Muscle of arm (tissue), 12 donors: ENCODE measurements around the gene KLHL25. TPM values are rescaled to one million over a fixed set of nuclear protein-coding genes. Genes with fewer than 3 reads are reported as not detected.

Source experiments
- DNase-seq: peaks from one replicate; pipeline ENCODE4 v3.0.0-alpha.2; 2013
- polyA plus RNA-seq, 12 donors: library from polyadenylated mRNA; unstranded; fragments of 120-200 nt; gene quantifications; one replicate each; pipeline ENCODE4 v1.2.1, GENCODE V29; 2013; ENCODE audit not compliant: insufficient read length in 12 of 12

KLHL25 gene
- polyA plus RNA-seq, 12 donors = 4.5 to 11.2 (median 6.2) TPM; not detected in 1

DNA sequence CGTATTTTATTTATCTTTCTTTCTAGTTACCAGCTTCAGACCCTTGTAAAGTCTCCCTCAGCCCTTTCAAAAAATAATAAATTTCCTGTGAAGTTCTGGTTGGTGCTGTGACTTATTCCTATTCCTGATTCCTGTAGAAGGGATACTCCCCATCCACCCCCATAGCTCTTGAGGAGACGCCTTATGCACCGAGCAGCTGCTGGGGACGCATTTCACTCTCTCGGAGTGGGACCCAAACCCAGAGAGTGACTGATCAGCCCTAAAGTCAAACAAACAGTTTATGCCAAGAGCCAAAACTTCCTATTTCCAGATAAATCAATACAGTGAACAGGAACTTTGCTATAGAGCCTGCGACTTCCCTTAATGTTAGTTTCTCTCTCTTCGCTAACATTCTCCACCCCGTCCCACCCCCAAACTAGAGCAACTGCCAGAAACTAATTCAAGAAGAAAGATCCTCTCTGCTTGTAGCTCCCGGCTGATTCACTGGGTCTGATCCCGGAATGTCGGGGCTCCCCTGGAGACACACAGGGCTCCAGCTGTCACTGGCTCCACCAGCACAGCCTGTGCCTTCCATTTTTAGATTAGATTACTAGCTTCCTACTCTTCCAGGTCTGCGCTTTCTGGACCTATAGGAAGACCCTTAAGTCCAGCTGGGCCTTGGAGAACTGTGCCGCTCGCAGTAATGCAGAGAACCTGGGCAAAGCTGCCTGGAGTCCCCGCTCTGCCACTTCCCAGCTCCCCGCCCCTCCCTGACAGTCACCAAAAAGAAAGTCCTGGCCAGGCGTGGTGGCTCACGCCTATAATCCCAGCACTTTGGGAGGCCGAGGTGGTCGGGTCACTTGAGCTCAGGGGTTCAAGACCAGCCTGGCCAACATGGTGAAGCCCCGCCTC lies 45.2 kb downstream of the KLHL25 start:
- DNase-seq = peak; percentile 79

DNA sequence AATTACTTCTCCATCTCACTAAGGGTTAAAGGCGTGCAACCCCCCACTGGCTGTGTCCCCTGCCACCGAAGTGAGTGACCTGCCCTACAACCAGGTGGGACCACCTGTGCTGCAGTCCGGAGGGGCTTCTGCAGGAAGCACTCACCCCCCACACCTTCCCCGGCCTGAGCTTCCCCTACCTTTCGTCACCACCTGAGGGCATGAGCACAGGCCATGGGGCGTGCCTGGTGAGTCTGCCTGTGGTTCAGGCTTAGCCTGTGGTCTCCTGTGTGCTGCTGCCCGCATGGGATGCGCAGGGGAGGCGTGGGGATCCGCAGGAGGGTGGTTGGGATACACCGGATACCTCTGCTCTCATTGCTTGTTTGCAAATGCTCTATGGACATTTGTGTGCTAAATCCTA lies 46.0 kb downstream of the KLHL25 start:
- no peak for DNase-seq

GRCh38 chr15:85748176-85748575 lies 46.5 kb downstream of the KLHL25 start:
- no peak for DNase-seq

DNA sequence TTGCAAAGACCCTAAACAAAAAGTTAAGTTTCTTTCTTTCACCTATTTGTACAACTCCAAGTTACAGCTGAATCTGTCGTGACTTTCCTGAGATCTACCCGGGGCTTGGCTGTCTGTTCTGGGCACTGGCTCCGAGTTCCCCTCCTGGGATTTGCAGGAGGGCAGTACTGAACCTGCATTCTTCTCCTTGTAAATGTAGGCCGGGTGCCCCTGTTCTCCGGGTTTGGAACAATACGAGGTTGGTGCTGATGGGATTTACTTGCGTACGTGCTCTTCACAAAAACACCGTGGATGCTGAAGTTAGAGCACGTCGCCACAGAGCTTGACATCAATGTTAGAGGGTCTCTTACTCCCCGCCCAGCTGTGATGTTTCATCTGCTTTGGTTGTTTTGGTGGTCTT lies 48.1 kb downstream of the KLHL25 start:
- DNase-seq = no peak

GRCh38 chr15:85745525-85746150 lies 49.1 kb downstream of the KLHL25 start:
- no peak for DNase-seq

DNA sequence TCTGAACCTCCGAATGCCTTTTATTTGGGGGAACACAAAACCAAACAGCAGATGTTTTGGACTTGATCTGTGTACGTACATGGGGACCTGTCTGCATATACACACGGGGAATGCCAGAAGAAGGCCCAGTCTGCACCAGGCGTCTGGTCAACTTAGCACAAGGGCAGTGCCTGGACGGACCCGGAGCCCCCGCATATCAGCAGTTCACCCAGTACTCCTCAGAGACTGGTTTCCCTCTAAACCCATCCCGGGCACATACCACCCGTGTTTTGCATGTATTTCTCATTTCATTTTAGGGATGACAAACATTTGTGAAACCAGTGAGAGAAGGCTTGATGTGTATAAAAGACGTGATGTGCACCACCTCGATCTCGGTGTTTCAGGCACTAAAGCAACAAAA lies 49.7 kb downstream of the KLHL25 start:
- no peak for DNase-seq

DNA sequence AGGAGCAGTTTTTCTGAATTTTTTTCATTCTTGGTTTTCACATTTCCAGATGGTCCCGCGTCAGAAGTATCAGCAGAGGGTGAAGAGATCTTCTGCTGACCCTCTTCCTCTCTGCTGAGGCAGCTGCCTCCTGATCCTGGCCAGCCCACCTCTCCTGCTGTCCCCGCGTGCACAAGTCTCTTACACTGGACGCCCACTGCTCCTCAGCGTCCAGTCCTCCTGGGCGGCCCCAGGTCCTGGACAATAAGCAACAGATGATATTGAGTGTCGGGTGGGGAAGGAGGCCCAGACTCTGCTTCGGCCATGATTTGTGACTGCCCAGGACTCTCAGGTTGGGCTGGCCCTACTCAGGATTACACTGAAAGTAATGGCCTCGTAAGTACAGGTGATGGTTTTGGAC lies 50.1 kb downstream of the KLHL25 start:
- DNase-seq = no peak

DNA sequence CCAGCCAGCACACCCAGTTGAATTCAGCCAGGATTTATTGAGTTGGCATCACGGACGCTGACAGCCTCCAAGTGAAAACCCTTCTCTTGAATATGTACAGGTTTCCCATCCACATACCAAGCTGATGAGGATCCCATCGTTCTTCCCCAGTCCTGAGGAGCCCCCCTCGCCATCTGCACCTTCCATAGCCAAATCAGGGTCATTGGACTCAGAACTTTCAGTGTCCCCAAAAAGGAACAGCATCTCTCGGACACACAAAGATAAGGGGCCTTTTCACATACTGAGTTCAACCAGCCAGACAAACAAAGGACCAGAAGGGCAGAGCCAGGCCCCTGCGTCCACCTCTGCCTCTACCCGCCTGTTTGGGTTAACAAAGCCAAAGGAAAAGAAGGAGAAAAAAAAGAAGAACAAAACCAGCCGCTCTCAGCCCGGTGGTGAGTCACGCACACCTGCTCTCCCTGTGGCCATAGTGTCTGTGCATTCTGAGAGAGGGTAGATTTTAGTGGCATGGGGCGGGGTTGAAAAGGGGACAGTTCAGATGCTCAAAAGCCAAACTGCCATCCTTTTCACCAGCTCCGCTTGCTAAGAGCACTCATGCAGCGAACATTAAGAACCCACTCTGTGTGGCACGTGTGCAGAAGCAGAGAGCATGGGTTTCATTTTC lies 51.2 kb downstream of the KLHL25 start:
- DNase-seq = no peak

DNA sequence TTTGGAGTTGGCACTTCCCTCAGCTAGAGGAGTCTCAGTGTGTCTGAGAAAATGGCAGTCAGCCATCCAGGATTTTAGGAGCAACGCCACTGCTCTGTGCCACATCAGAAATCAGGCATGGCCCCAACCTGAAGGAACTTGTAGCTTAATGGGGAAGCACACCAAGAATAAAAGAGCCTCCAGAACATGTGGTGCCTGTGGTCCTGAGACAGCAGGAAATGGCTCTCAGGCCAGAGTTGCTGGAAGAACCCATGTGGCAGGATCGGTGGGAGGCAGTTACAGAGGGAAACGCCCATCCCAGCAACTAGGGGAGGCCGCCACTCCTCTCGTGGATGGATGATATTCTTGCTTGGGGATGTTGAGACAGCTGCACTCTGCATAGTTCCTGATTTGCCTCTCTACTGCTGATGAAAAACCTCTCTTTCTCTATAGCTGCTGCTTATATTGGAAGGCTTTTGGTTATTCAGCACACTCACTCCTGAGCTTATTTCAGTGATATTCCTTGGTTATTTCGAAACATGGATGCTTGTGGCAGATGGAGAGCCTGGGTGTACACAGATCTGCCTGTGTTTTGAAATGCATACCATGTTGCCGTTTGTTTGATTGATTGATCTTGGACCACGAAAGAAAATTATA lies 52.4 kb downstream of the KLHL25 start:
- DNase-seq = no peak

DNA sequence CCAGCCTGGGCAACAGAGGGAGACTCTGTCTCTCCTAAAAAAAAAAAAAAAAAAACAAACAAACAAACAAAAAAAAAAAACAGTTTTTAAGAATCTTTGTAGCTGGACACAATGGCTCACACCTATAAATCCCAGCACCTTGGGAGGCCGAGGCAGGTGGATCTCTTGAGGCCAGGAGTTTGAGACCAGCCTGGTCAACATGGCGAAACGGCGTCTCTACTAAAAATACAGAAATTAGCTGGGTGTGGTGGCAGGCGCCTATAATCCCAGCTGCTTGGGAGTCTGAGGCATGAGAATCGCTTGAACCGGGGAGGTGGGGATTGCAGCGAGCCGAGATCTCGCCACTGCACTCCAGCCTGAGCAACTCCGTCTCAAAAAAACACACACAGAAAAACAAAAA lies 53.1 kb downstream of the KLHL25 start:
- no peak for DNase-seq

- no peak for DNase-seq
Measured at GRCh38 chr15:85741021-85741421, 53.7 kb downstream of the KLHL25 start.

- no peak for DNase-seq
Measured at GRCh38 chr15:85737061-85737460, 57.7 kb downstream of the KLHL25 start.

GRCh38 chr15:85733416-85733815 lies 61.3 kb downstream of the KLHL25 start:
- DNase-seq = no peak

DNA sequence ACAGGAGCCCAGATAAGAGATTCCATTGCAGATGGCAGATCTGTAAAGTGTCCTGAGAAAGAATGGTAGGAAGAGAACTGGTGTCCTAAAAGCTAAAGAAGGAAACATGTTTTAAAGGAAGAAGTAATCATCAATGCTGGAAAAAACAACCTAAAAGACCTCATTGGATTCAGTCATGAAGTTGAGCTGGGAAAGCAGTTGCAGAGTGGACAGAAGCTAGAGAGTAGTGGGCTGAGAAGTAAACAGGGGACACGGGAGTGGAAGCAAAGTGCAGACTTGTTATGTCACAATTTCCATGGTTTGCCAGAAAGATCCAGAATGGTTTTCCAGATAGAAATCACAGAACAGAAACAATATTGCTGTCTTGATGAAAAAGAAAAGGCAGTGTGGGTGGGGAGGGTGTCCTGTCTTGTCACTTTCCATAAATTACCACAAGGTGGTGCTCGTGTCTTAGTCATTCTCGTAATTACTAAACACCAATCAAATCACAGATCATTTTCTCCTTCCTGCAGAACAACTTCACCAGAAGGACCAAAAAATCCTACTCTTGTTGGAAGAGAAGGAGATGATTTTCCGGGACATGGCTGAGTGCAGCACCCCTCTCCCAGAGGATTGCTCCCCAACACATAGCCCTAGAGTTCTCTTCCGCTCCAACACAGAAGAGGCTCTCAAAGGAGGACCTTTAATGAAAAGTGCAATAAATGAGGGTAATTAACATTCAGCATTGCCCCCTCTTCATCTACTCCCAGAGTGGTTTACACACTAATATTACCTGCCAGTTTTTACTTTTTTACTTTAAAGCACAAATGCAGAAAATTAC lies 64.5 kb downstream of the KLHL25 start:
- peak; percentile 75 for DNase-seq

DNA sequence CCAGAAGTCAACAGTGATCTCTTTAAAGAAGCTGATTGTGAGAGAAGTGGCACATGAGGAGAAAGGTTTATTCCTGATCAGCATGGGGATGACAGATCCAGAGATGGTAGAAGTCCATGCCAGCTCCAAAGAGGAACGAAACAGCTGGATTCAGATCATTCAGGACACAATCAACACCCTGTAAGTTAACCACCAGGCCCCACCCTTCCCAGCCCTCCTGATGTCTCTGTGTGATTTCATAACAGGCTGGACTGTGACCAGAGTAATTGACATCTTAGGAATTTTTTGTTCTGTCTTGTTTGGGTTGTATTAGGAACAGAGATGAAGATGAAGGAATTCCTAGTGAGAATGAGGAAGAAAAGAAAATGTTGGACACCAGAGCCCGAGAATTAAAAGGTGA lies 67.7 kb downstream of the KLHL25 start:
- DNase-seq = no peak

- no peak for DNase-seq
Measured at GRCh38 chr15:85726454-85726853, 68.3 kb downstream of the KLHL25 start.

DNA sequence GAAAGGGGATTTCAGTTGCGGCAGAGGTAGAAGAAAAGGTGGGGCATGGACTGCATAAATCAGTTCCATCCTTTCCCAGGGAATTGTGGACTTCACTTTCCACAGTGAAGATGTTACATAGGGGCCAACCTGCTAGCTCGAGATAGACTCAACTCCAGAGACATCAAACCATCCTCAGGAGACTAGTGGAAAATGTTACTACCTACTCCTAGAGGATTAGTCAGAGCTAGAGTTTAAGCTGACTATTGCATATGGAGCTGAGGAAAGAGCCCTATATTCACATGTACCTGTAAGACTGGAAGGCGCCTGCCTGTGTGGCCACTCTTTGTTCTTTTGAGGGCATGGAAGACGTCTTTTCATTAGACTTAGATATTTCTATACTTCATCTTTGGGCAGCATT lies 69.2 kb downstream of the KLHL25 start:
- DNase-seq = no peak

DNA sequence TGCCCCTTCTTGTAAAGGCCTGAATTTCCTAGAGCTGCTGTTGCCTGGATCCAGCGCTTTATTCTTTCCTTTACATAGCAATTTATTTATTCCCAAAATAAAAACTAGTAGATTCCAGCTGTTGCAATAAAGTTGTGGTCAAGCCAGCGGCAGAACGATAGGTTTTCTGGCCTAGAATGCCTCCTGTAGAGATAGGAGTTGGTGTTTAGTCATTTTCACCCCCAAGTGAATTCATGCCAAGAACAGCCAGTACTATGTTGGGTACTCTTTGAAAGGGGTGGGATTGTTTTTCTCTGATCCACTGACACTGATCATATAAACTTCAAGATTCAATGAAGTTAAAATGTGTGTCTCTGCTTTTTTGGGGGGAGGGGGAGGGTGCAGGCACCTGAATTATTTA lies 69.7 kb downstream of the KLHL25 start:
- DNase-seq = no peak

- DNase-seq = no peak
Measured at GRCh38 chr15:85723960-85724945, 70.5 kb downstream of the KLHL25 start.
